Measurements from ENCODE around the gene ZNF575.
"Not testable (repeated sequence)": the region's sequence is repeated elsewhere in the genome, so short reads cannot be mapped to it uniquely, and the experiment has no call there.

The ZNF575 gene

DNA sequence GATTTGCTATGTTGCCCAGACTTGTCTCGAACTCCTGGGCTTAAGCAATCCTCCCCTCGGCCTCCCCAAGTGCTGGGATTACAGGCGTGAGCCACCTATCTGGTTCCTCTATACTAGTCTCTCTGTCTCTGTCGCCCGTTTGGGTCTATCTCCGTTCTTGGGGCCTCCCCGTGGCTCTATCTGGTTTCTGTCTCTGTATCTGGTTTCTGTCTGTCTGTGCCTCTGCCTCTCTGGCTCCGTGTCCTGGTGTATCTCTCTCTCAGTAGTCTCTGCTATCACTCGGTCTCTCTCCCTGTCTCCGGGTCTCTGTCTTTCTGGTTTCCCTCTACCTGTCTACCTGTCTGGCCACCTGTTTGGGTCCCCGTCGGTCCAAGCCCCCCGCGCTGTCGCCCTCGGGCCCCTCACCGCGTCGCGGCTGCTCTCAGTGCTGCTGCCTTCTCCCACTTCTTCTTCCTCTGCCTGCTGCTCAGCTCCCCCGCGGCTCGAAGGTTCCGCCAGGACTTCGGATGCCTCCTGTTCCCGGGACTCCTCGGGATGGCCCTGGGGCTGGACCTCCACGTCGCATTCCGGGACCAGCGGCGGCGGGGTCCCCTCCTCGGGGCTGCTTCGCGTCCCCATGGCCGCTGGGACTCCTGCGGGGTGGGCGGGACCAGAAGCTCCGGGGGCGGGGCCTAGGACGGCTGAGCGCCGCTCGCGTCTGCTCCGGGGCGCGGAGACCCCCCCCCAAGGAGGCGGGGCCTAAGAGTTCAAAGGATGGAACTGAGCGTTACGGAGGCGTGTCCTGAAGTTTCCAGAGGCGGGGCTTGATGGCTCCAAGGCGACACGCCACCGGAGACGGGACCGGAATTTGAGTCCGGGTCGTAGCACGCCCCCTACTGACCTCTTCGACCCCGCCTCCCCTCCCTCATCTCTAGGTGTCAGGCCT is 29.2 kb upstream of the ZNF575 start:
- peak overlapping the region; percentile 95 for H3K27ac Mint-ChIP-seq
- H3K36me3 Mint-ChIP-seq (ENCODE audit: low read depth) = peaks cover 7% of the 10 kb centered on the region
- no peaks in the 10 kb centered on the region for H3K27me3 Mint-ChIP-seq
- peak overlapping the region; percentile 90 for H3K4me3 Mint-ChIP-seq
- no peaks in the 10 kb centered on the region for H3K9me3 Mint-ChIP-seq
- H3K4me1 Mint-ChIP-seq (ENCODE audit: low read depth) = peaks cover 30% of the 10 kb centered on the region

DNA sequence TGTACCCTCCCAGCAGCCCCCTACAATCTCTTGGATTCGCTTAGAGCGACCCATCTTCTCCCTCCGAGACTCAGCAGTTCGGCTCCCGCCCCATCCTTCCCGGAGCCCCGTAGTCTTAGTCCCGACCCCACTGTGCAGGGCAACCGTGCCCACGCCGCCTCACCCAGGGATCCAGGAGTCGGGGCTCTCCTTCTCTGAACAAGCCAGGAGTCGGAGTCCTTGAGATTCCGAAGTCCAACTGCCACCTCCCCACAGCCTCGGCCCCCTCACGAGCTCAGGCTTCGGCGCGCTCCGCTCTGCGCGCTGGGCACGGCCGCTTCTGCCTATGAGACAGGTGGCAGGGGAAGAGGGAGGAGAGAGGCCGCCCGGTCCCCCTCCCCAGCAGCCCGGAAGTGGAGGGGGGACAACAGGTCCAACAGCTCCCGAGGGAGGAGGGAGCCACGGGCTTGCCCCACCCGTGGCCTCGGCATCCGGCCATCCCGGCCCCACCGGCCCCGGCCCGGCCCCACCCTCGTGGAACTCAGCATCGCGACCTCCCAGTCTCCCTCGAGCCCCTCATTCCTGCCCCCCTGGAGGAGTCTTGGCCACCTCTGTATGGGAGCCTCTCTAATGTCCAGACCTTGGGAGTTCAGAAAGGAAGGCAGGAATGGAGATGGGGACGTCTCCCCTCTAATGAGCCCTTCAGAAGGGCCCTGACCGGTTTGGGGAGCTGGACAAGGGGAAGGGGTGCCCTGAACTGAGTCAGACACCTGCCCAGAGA is 28.4 kb upstream of the ZNF575 start, which contains the start of gene PHLDB3:
PHLDB3 (minus strand) TSS at position 321 of the 760 bp plus-strand sequence. CDS start 628 bp downstream, outside the sequence.
- Mint-ChIP-seq H3K4me3 (peak within 1 kb of the TSS; percentile 90), H3K27me3 (no peaks in the 10 kb centered on the region), H3K27ac (peak within 1 kb of the TSS; percentile 95), H3K36me3 (ENCODE audit: low read depth) (peaks cover 11% of the 10 kb centered on the region), H3K4me1 (ENCODE audit: low read depth) (peaks cover 30% of the 10 kb centered on the region), H3K9me3 (no peaks in the 10 kb centered on the region)

DNA sequence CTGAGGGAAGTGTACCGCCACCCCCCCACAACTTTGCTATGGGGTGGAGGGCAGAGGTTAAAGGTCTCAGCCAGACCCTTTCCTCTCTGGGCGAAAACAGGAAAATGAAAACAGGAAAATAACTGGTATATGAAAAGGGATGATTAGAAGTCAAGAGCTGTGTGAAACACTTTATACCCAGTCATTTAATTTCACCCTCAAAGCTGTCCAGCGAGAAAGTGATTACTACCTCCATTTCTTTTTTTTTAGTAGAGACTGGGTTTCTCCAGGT is 27.9 kb upstream of the ZNF575 start:
- no peaks in the 10 kb centered on the region for H3K27me3 Mint-ChIP-seq
- H3K9me3 Mint-ChIP-seq = no peaks in the 10 kb centered on the region
- H3K4me3 Mint-ChIP-seq = peak overlapping the region; percentile 20
- H3K27ac Mint-ChIP-seq = peak overlapping the region; percentile 26
- H3K36me3 Mint-ChIP-seq (ENCODE audit: low read depth) = peaks cover 11% of the 10 kb centered on the region
- peaks cover 30% of the 10 kb centered on the region for H3K4me1 Mint-ChIP-seq (ENCODE audit: low read depth)

DNA sequence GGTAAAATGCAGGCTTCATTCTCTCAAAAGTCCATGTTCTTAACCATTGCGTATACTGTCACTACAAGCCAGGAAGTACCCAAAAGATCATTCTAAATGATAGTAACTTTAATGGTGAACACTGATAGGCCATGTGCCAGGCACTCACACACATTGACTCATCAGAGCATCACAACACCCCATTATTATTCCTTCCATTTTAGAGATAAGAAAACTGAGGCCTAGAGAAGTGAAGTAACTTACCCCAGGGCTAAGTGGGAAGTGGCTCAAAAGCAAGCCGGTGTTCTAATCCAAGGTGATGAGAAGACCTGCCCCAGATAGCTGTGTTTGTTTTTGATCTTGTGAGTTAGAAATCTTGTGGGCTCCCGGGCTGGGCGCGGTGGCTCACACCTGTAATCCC is 27.0 kb upstream of the ZNF575 start:
- H3K27ac Mint-ChIP-seq = no peak overlapping the region
- H3K36me3 Mint-ChIP-seq (ENCODE audit: low read depth) = peaks cover 12% of the 10 kb centered on the region
- no peaks in the 10 kb centered on the region for H3K9me3 Mint-ChIP-seq
- H3K4me3 Mint-ChIP-seq = no peak overlapping the region
- H3K4me1 Mint-ChIP-seq (ENCODE audit: low read depth) = peaks cover 30% of the 10 kb centered on the region
- no peaks in the 10 kb centered on the region for H3K27me3 Mint-ChIP-seq

DNA sequence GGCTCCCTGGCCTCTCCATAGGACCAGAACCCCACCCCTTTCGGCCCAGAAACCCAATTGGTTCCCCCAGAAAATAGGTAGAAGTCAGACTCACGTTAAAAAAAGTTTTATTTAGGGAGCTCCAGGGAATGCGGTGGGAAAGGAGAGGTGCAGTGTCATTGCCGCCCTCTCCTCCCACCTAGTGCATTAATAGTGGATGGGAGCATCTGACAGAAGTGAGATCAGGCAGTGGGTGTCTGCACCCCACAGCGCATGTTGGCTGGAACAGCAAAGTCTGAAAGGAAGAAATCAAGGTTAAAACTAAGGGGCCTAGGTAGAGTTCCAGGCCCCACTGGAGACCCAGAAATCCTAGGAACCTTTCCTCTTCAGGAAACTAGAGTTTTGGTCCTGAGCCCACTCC is 26.4 kb upstream of the ZNF575 start:
- H3K27me3 Mint-ChIP-seq = no peaks in the 10 kb centered on the region
- no peaks in the 10 kb centered on the region for H3K9me3 Mint-ChIP-seq
- H3K4me1 Mint-ChIP-seq (ENCODE audit: low read depth) = peaks cover 30% of the 10 kb centered on the region
- no peak overlapping the region for H3K27ac Mint-ChIP-seq
- H3K36me3 Mint-ChIP-seq (ENCODE audit: low read depth) = peaks cover 12% of the 10 kb centered on the region
- H3K4me3 Mint-ChIP-seq = no peak overlapping the region

DNA sequence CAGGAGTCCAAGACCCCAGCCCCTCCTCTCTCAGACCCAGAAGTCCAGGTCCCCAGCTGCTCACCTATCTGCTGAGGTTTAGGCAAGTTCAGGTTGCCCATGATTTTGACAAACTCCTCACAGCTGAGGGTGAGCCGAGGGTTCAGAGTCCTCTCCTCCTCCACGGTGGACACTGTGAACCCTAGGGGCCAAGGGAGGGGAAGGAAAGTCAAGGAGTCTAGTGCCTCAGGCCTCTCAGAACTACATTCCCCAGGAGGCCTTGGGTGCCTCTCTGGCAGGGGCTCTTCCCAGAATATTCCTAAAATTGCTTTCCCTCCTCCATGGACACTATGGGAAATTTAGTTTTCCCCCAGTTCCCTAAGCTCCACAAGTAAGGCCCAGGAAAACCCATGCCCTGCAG is 25.1 kb upstream of the ZNF575 start:
- Mint-ChIP-seq H3K36me3 (ENCODE audit: low read depth) (peaks cover 12% of the 10 kb centered on the region), H3K4me1 (ENCODE audit: low read depth) (peaks cover 21% of the 10 kb centered on the region), H3K4me3 (no peak overlapping the region), H3K27me3 (no peaks in the 10 kb centered on the region), H3K9me3 (no peaks in the 10 kb centered on the region), H3K27ac (no peak overlapping the region)

DNA sequence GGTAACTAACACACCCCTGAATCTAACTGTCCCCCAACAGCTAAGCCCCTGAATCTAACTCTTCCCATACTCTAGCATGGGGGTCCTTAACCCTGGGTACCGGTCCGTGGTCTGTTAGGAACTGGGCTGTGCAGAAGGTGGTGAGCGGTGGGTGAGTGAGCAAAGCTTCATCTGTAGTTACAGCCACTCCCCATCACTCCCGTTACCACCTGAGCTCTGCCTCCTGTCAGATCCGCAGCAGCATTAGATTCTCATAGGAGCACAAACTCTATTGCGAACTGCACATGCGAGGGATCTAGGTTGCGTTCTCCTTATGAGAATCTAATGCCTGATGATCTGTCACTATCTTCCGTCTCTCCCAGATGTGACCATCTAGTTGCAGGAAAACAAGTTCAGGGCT is 22.3 kb upstream of the ZNF575 start:
- Mint-ChIP-seq H3K27ac (no peak overlapping the region), H3K4me3 (no peak overlapping the region), H3K4me1 (ENCODE audit: low read depth) (peaks cover 2% of the 10 kb centered on the region), H3K36me3 (ENCODE audit: low read depth) (peaks cover 13% of the 10 kb centered on the region), H3K9me3 (no peaks in the 10 kb centered on the region), H3K27me3 (no peaks in the 10 kb centered on the region)

DNA sequence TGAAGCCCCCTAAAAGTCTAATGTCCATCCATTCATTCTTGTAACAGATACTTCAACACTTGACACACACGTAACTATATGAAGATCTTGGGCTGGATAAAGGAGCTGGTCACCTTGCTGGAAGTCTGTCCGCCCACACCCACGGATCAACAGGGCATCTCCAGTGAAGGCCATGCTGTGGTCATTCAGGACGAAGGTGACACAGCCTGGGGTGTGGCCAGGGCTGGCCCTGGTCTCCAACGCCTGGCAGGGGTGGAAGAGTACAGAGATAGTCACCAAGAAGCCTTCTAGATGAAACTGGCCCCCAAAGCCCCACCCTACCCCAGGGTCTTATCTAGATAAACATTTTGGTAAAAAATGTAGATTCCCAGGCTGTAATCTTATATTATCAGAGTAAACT is 21.7 kb upstream of the ZNF575 start:
- Mint-ChIP-seq H3K4me1 (ENCODE audit: low read depth) (peaks cover 6% of the 10 kb centered on the region), H3K9me3 (no peaks in the 10 kb centered on the region), H3K36me3 (ENCODE audit: low read depth) (peaks cover 17% of the 10 kb centered on the region), H3K4me3 (no peak overlapping the region), H3K27me3 (no peaks in the 10 kb centered on the region), H3K27ac (no peak overlapping the region)

DNA sequence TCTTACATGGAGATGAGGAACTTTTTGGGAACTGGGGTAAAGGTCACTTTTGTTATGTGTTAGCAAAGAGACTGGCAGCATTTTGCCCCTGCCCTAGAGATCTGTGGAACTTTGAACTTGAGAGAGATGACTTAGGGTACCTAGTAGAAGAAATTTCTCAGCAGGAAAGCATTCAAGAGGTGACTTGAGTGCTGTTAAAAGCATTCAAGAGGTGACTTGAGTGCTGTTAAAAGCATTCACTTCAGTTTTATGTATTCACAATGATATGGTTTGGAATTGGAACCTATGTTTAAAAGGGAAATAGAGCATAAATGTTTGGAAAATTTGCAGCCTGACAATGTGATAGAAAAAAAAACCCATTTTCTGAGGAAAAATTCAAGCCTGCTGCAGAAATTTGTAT is 20.6 kb upstream of the ZNF575 start:
- H3K9me3 Mint-ChIP-seq; H3K4me3 Mint-ChIP-seq; H3K4me1 Mint-ChIP-seq (ENCODE audit: low read depth); H3K27me3 Mint-ChIP-seq; H3K27ac Mint-ChIP-seq: not testable (repeated sequence)
- peaks cover 17% of the 10 kb centered on the region for H3K36me3 Mint-ChIP-seq (ENCODE audit: low read depth)

DNA sequence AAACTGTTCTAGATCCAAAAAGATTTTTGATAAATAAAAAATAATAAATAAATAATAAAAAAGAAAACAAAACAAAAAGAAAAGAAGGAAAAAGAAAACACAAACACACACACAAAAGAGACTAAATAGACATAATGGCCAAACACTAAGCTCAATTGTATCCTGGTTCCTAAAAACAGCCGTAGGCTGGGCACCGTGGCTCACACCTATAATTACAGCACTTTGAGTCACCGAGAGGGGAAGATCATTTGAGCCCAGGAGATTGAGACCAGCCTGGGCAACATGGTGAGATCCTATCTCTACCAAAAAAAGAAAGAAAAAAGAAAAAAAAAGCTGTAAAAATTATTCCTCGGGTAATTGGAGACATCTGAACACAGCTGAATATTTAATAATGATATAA is 14.9 kb upstream of the ZNF575 start:
- peaks cover 19% of the 10 kb centered on the region for H3K4me1 Mint-ChIP-seq (ENCODE audit: low read depth)
- H3K4me3 Mint-ChIP-seq = no peak overlapping the region
- peaks cover 5% of the 10 kb centered on the region for H3K36me3 Mint-ChIP-seq (ENCODE audit: low read depth)
- H3K9me3 Mint-ChIP-seq = no peaks in the 10 kb centered on the region
- H3K27me3 Mint-ChIP-seq = no peaks in the 10 kb centered on the region
- no peak overlapping the region for H3K27ac Mint-ChIP-seq

DNA sequence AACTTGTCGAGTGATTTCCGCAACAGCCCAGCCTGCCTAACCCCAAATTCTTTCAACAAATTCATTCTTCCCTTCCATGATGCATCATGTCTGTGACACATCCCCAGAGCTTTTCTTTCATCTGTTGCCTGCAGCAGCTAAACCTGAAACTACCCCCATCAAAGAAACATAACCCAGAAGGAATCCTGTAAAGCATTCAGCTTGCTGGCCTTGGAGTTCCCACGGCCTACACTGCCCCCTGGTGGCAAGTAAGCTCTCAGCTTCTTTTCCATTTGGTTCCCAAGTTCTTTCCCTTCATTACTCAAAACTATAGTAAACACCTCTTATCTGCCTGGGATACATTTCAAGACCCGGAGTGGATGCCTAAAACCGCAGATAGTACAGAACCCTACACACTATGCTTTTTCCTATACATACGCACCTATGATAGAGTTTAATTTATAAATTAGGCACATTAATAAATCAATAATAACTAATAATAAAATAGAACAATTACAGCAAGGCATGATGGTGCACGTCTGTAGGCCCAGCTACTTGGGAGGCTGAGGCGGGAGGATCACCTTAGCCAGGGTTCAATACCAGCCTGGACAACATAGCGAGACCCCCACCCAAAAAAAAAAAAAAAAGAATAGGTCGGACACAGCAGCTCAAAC is 13.4 kb upstream of the ZNF575 start:
- Mint-ChIP-seq H3K9me3 (no peaks in the 10 kb centered on the region), H3K36me3 (ENCODE audit: low read depth) (peaks cover 5% of the 10 kb centered on the region), H3K27ac (peak overlapping the region; percentile 18), H3K4me3 (peak overlapping the region; percentile 37), H3K27me3 (no peaks in the 10 kb centered on the region), H3K4me1 (ENCODE audit: low read depth) (peaks cover 23% of the 10 kb centered on the region)

DNA sequence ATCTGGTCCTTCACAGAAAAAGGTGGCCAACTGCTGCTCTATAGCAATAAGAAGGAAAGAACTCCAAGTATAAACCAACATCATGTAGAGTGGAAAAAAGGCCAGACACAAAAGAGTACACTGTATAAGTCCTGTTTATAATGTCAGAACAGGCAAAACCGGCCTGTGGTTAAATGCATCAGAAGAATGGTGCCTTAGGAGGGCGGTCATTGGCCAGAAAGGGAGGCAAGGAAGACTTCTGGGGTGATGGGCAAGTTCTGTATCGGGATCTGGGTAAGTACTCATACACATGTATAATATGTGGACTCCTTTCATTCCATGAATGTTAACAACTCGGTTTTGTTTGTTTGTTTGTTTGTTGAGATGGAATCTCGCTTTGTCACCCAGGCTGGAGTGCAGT is 10.1 kb upstream of the ZNF575 start:
- Mint-ChIP-seq H3K4me3 (no peak overlapping the region), H3K9me3 (no peaks in the 10 kb centered on the region), H3K36me3 (ENCODE audit: low read depth) (no peaks in the 10 kb centered on the region), H3K27me3 (no peaks in the 10 kb centered on the region), H3K4me1 (ENCODE audit: low read depth) (peaks cover 42% of the 10 kb centered on the region), H3K27ac (no peak overlapping the region)

DNA sequence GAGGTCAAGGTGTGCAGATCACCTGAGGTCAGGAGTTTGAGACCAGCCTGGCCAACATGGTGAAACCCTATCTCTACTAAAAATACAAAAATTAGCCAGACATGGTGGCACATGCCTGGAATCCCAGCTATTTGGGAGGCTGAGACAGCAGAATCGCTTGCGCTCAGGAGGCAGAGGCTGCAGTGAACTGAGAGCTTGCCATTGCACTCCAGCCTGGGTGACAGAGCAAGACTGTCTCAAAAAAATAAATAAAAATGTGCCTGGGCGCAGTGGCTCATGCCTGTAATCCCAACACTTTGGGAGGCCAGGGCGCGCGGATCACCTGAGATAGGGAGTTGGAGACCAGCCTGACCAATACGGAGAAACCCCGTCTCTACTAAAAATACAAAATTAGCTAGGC is 9.3 kb upstream of the ZNF575 start:
- H3K4me3 Mint-ChIP-seq; H3K27me3 Mint-ChIP-seq; H3K36me3 Mint-ChIP-seq (ENCODE audit: low read depth); H3K9me3 Mint-ChIP-seq; H3K27ac Mint-ChIP-seq: not testable (repeated sequence)
- peaks cover 43% of the 10 kb centered on the region for H3K4me1 Mint-ChIP-seq (ENCODE audit: low read depth)

DNA sequence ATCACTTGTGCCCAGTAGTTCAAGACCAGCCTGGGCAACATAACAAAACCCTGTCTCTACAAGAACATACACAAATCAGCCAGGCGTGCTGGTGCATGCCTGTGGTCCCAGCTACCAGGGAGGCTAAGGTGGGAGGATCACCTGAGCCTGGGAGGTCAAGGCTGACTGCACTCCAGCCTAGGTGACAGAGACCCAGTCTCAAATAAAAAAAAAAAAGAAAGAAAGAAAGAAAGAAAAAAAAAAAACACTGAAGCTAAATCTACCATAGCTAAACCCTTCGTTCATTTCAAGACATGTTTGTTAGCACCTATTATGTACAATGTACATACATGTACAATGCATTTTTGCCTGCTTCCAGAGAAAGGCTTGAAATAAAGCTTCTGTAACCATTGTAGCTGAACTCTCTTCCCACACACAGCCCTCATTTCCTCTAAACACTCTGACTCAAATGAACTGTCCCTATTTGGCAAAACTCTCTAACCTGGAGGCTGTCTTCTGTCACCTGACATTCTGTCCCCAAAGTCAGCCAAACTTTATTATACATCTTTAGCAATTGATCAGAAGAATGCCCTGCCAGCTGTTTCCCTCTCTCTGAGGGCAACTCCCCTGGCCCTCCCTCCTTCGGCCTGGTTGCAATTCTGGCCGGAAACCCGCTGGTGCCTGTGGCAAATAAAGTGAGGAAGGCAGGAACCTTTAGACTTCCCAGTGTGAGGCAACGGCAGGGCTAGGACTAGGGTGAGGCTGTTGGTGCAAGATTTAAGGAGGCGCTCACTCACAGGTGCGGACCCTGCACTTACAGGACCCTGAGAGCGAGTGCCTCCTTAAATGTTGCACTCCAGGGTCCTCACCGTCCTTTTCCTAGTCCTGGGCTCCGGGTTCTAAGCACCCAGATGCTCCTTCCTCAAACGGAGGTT is 7.8 kb upstream of the ZNF575 start:
- no peaks in the 10 kb centered on the region for H3K27me3 Mint-ChIP-seq
- peaks cover 33% of the 10 kb centered on the region for H3K4me1 Mint-ChIP-seq (ENCODE audit: low read depth)
- H3K36me3 Mint-ChIP-seq (ENCODE audit: low read depth) = no peaks in the 10 kb centered on the region
- peak overlapping the region; percentile 87 for H3K27ac Mint-ChIP-seq
- peak overlapping the region; percentile 80 for H3K4me3 Mint-ChIP-seq
- no peaks in the 10 kb centered on the region for H3K9me3 Mint-ChIP-seq

Data from stimulated activated naive CD8-positive, alpha-beta T cell treated with anti-CD3 and anti-CD28 coated beads, Interleukin-15, Interleukin-2, amounts not matched to agents 100 ng/mL and 50 ng/mL, for 24 hours (primary cell).